KMS-11 (cell line): ENCODE measurements around the gene PRKG2.
A peak's percentile ranks its signal among the peaks of the same experiment; 100 is the strongest.

Source experiments
- H2AFZ ChIP-seq: fragments of 200-600 bp; sonication (generic); 2 replicates; pipeline ENCODE4 v1.6.1; 2016; ENCODE audit warnings: antibody characterized with exemption, mixed run types, low read depth
- H3K27ac ChIP-seq: fragments of 200-600 bp; sonication (generic); 2 replicates; pipeline ENCODE4 v1.6.1; 2016; ENCODE audit warnings: mild to moderate bottlenecking, mixed run types
- H3K27me3 ChIP-seq: fragments of 200-600 bp; sonication (generic); 2 replicates; pipeline ENCODE4 v1.6.1; 2017; ENCODE audit warnings: mild to moderate bottlenecking, low read depth, mixed run types, moderate library complexity; ENCODE audit not compliant: insufficient read depth
- H3K36me3 ChIP-seq: fragments of 200-600 bp; sonication (generic); 2 replicates; pipeline ENCODE4 v1.6.1; 2017; ENCODE audit warnings: mild to moderate bottlenecking, mixed run types; ENCODE audit not compliant: insufficient read depth
- H3K4me1 ChIP-seq: fragments of 200-600 bp; sonication (generic); 2 replicates; pipeline ENCODE4 v1.6.1; 2016; ENCODE audit warnings: mild to moderate bottlenecking, low read depth, mixed run types; ENCODE audit not compliant: poor library complexity, severe bottlenecking
- H3K4me2 ChIP-seq: fragments of 200-600 bp; sonication (generic); 2 replicates; pipeline ENCODE4 v1.7.0; 2016; ENCODE audit warnings: mild to moderate bottlenecking, mixed run types
- H3K4me3 ChIP-seq: fragments of 200-600 bp; sonication (generic); IDR thresholded peaks from 2 replicates; pipeline ENCODE4 v1.6.1; 2017; ENCODE audit warnings: low read depth, low read length, mixed read lengths; ENCODE audit not compliant: insufficient read depth
- H3K79me2 ChIP-seq: fragments of 200-600 bp; sonication (generic); 2 replicates; pipeline ENCODE4 v1.6.1; 2016; ENCODE audit warnings: low read depth, mixed run types; ENCODE audit not compliant: insufficient read depth
- H3K9ac ChIP-seq: fragments of 200-600 bp; sonication (generic); 2 replicates; pipeline ENCODE4 v1.6.1; 2016; ENCODE audit warnings: mild to moderate bottlenecking, mixed run types
- H4K20me1 ChIP-seq: fragments of 200-600 bp; sonication (generic); 2 replicates; pipeline ENCODE4 v1.6.1; 2016; ENCODE audit warnings: mild to moderate bottlenecking, mixed run types; ENCODE audit not compliant: insufficient read depth
- CTCF ChIP-seq: fragments of 200-600 bp; sonication (generic); conservative IDR thresholded peaks from 2 replicates; pipeline ENCODE4 v1.6.1; 2017; ENCODE audit warnings: low read depth, mild to moderate bottlenecking, antibody characterized with exemption, low read length, moderate library complexity, mixed read lengths

PRKG2 gene

GRCh38 chr4:81042578-81043365 is 172.2 kb downstream of the PRKG2 start:
- H3K9ac ChIP-seq: no peak overlapping the region
- H3K4me1 ChIP-seq: no peaks in the 10 kb centered on the region
- no peaks in the 10 kb centered on the region for H3K36me3 ChIP-seq
- H2AFZ ChIP-seq: no peak overlapping the region
- no peak for TF ChIP-seq CTCF
- no peaks in the 10 kb centered on the region for H3K79me2 ChIP-seq
- H4K20me1 ChIP-seq: no peaks in the 10 kb centered on the region
- no peak overlapping the region for H3K4me3 ChIP-seq
- no peak overlapping the region for H3K4me2 ChIP-seq
- no peaks in the 10 kb centered on the region; the same call in 1 of the 2 replicates for H3K27me3 ChIP-seq
- H3K27ac ChIP-seq: no peak overlapping the region

GRCh38 chr4:81040012-81040659 is 174.9 kb downstream of the PRKG2 start:
- Histone ChIP-seq H3K79me2 (no peaks in the 10 kb centered on the region), H3K27ac (no peak overlapping the region), H3K9ac (no peak overlapping the region), H2AFZ (no peak overlapping the region), H4K20me1 (no peaks in the 10 kb centered on the region), H3K36me3 (no peaks in the 10 kb centered on the region), H3K4me1 (no peaks in the 10 kb centered on the region), H3K27me3 (no peaks in the 10 kb centered on the region), H3K4me3 (no peak overlapping the region), H3K4me2 (no peak overlapping the region)
- TF ChIP-seq CTCF: peak; percentile 80

GRCh38 chr4:81039351-81039972 is 175.6 kb downstream of the PRKG2 start:
- no peaks in the 10 kb centered on the region for H3K27me3 ChIP-seq
- H3K9ac ChIP-seq: no peak overlapping the region
- H4K20me1 ChIP-seq: no peaks in the 10 kb centered on the region
- no peaks in the 10 kb centered on the region for H3K79me2 ChIP-seq
- H3K4me3 ChIP-seq: no peak overlapping the region
- no peaks in the 10 kb centered on the region for H3K36me3 ChIP-seq
- no peak for TF ChIP-seq CTCF
- no peak overlapping the region for H2AFZ ChIP-seq
- H3K27ac ChIP-seq: no peak overlapping the region
- H3K4me1 ChIP-seq: no peaks in the 10 kb centered on the region
- H3K4me2 ChIP-seq: no peak overlapping the region

- Histone ChIP-seq H4K20me1 (no peaks in the 10 kb centered on the region), H3K9ac (no peak overlapping the region), H2AFZ (no peak overlapping the region), H3K27ac (no peak overlapping the region), H3K4me3 (no peak overlapping the region), H3K4me1 (no peaks in the 10 kb centered on the region), H3K36me3 (no peaks in the 10 kb centered on the region), H3K79me2 (no peaks in the 10 kb centered on the region), H3K27me3 (no peaks in the 10 kb centered on the region), H3K4me2 (no peak overlapping the region)
- TF ChIP-seq CTCF: no peak
These were observed 176.2 kb downstream of the PRKG2 start for GRCh38 chr4:81038636-81039350.
